Subcutaneous abdominal adipose tissue (tissue), 5 donors: ENCODE data around the gene GPR89B.
A peak's percentile ranks its signal among the peaks of the same experiment; 100 is the strongest.
"Not testable (repeated sequence)": the region's sequence is repeated elsewhere in the genome, so short reads cannot be mapped to it uniquely, and the experiment has no call there.

Experiments
- H3K27ac ChIP-seq: one replicate; pipeline ENCODE4 v1.7.0; 2013; ENCODE audit warnings: low read depth, mild to moderate bottlenecking, inconsistent platforms, low read length, moderate library complexity
- H3K27me3 ChIP-seq, 5 donors: one replicate each; pipeline ENCODE4 v1.7.0; 2013; ENCODE audit warnings: low read length in 5 of 5, inconsistent platforms in 1 of 5; ENCODE audit not compliant: control insufficient read depth in 5 of 5, insufficient read depth in 4 of 5
- H3K36me3 ChIP-seq, 5 donors: one replicate each; pipeline ENCODE4 v1.7.0; 2013; ENCODE audit warnings: low read length in 5 of 5; ENCODE audit not compliant: control insufficient read depth in 5 of 5, insufficient read depth in 5 of 5
- H3K4me1 ChIP-seq, 5 donors: one replicate each; pipeline ENCODE4 v1.7.0; 2013; ENCODE audit warnings: low read length in 5 of 5, mild to moderate bottlenecking in 3 of 5, moderate library complexity in 1 of 5; ENCODE audit not compliant: control insufficient read depth in 5 of 5, insufficient read depth in 5 of 5
- H3K4me3 ChIP-seq, 5 donors: one replicate each; pipeline ENCODE4 v1.7.0; 2013; ENCODE audit warnings: low read length in 5 of 5, low read depth in 1 of 5
- H3K9ac ChIP-seq, 5 donors: one replicate each; pipeline ENCODE4 v1.7.0; 2013; ENCODE audit warnings: low read length in 5 of 5, mild to moderate bottlenecking in 4 of 5, moderate library complexity in 3 of 5
- H3K9me3 ChIP-seq, 5 donors: one replicate each; pipeline ENCODE4 v1.7.0; 2013; ENCODE audit warnings: low read length in 5 of 5; ENCODE audit not compliant: control insufficient read depth in 5 of 5
- donor health status: healthy.
- donor health status: healthy.
- donor health status: healthy.
- donor health status: healthy.
- donor health status: healthy.

The GPR89B gene

GRCh38 chr1:147928236-147929132 is at the start of gene GPR89B:
GPR89B (plus strand) TSS chr1:147928420; CDS start chr1:147928537, 117 bp downstream.
- H3K36me3 ChIP-seq, H3K27ac ChIP-seq, H3K9me3 ChIP-seq, H3K27me3 ChIP-seq, H3K4me1 ChIP-seq: not testable (repeated sequence)
- H3K9ac ChIP-seq, result peak within 1 kb of the TSS in 3 of 5 donors; percentile 56 to 78 (median 73)
- peak within 1 kb of the TSS; percentile 15 to 86 (median 80) for H3K4me3 ChIP-seq

GRCh38 chr1:147879911-147880310 is 48.3 kb upstream of the GPR89B start:
- no peak overlapping the region for H3K27ac ChIP-seq
- H3K27me3 ChIP-seq, result no peaks in the 10 kb centered on the region
- no peak overlapping the region for H3K9ac ChIP-seq
- H3K4me3 ChIP-seq, result no peak overlapping the region
- no peaks in the 10 kb centered on the region for H3K36me3 ChIP-seq
- H3K9me3 ChIP-seq, result peaks cover 0 to 5% (median 3%) of the 10 kb centered on the region in 5 donors
- no peaks in the 10 kb centered on the region for H3K4me1 ChIP-seq

GRCh38 chr1:147882535-147882934 is 45.7 kb upstream of the GPR89B start:
- Histone ChIP-seq H3K9ac (no peak overlapping the region), H3K9me3 (peaks cover 0 to 5% (median 3%) of the 10 kb centered on the region in 5 donors), H3K4me1 (no peaks in the 10 kb centered on the region), H3K4me3 (no peak overlapping the region), H3K36me3 (no peaks in the 10 kb centered on the region), H3K27ac (no peak overlapping the region), H3K27me3 (no peaks in the 10 kb centered on the region)

- no peak overlapping the region for H3K4me3 ChIP-seq
- H3K4me1 ChIP-seq, result peaks cover 0 to 12% (median 10%) of the 10 kb centered on the region in 5 donors
- no peaks in the 10 kb centered on the region for H3K36me3 ChIP-seq
- no peak overlapping the region for H3K27ac ChIP-seq
- no peaks in the 10 kb centered on the region for H3K27me3 ChIP-seq
- no peaks in the 10 kb centered on the region for H3K9me3 ChIP-seq
- no peak overlapping the region for H3K9ac ChIP-seq
These were observed 37.9 kb upstream of the GPR89B start for GRCh38 chr1:147890177-147890790.

GRCh38 chr1:147891088-147891487 is 37.1 kb upstream of the GPR89B start:
- Histone ChIP-seq H3K27me3 (no peaks in the 10 kb centered on the region), H3K9me3 (no peaks in the 10 kb centered on the region), H3K4me1 (peaks cover 0 to 12% (median 10%) of the 10 kb centered on the region in 5 donors), H3K4me3 (no peak overlapping the region), H3K9ac (no peak overlapping the region), H3K36me3 (no peaks in the 10 kb centered on the region), H3K27ac (no peak overlapping the region)

GRCh38 chr1:147892216-147892615 is 36.0 kb upstream of the GPR89B start:
- no peak overlapping the region for H3K4me3 ChIP-seq
- H3K9me3 ChIP-seq, result no peaks in the 10 kb centered on the region
- no peak overlapping the region for H3K27ac ChIP-seq
- peak overlapping the region in 1 of 5 donors; percentile 56 for H3K9ac ChIP-seq
- no peaks in the 10 kb centered on the region for H3K36me3 ChIP-seq
- no peaks in the 10 kb centered on the region for H3K27me3 ChIP-seq
- H3K4me1 ChIP-seq, result peaks cover 0 to 12% (median 10%) of the 10 kb centered on the region in 5 donors

GRCh38 chr1:147892731-147893214 is 35.4 kb upstream of the GPR89B start:
- Histone ChIP-seq H3K27me3 (no peaks in the 10 kb centered on the region), H3K4me1 (peaks cover 0 to 12% (median 10%) of the 10 kb centered on the region in 5 donors), H3K4me3 (no peak overlapping the region), H3K27ac (no peak overlapping the region), H3K9ac (peak overlapping the region in 1 of 5 donors; percentile 56), H3K9me3 (no peaks in the 10 kb centered on the region), H3K36me3 (no peaks in the 10 kb centered on the region)

GRCh38 chr1:147895123-147895522 is 33.1 kb upstream of the GPR89B start:
- H3K4me1 ChIP-seq, result peaks cover 0 to 7% (median 4%) of the 10 kb centered on the region in 5 donors
- H3K27me3 ChIP-seq, result peaks cover 0 to 3% (median 0%) of the 10 kb centered on the region in 5 donors
- no peaks in the 10 kb centered on the region for H3K9me3 ChIP-seq
- no peak overlapping the region for H3K4me3 ChIP-seq
- no peaks in the 10 kb centered on the region for H3K36me3 ChIP-seq
- no peak overlapping the region for H3K27ac ChIP-seq
- no peak overlapping the region for H3K9ac ChIP-seq

GRCh38 chr1:147897029-147897752 is 31.0 kb upstream of the GPR89B start:
- no peaks in the 10 kb centered on the region for H3K9me3 ChIP-seq
- no peak overlapping the region for H3K9ac ChIP-seq
- peaks cover 0 to 4% (median 0%) of the 10 kb centered on the region in 5 donors for H3K4me1 ChIP-seq
- no peak overlapping the region for H3K27ac ChIP-seq
- no peaks in the 10 kb centered on the region for H3K36me3 ChIP-seq
- peaks cover 0 to 3% (median 0%) of the 10 kb centered on the region in 5 donors for H3K27me3 ChIP-seq
- no peak overlapping the region for H3K4me3 ChIP-seq
